SK-N-SH (cell line): ENCODE data around the gene CCDC6. TPM values are rescaled to one million over a fixed set of nuclear protein-coding genes. Genes with fewer than 3 reads are reported as not detected.

ENCODE experiments used
- CTCF ChIA-PET: fragments of 300-600, 350-600 bp; formaldehyde crosslinking; extraction: SDS; loops from one replicate; lab custom pipeline; 2021; lab: Yijun Ruan, JAX
- POLR2A ChIA-PET: fragments of 350-600 bp; sonication (Branson Sonifier 250); formaldehyde crosslinking; extraction: SDS; loops from one replicate; lab custom pipeline; 2020; ENCODE audit warnings: antibody characterized with exemption, inconsistent platforms; lab: Yijun Ruan, JAX
- DNase-seq: peaks from one replicate; pipeline ENCODE4 v3.0.0; 2012
- H2AFZ ChIP-seq: fragments of 200-600 bp; sonication (generic); 2 replicates; pipeline ENCODE4 v1.8.1; 2016; ENCODE audit warnings: antibody characterized with exemption, mild to moderate bottlenecking, low read depth
- H3F3A ChIP-seq: fragments of 200-600 bp; sonication (generic); replicated peaks from 2 replicates; pipeline ENCODE3; 2016; ENCODE audit warnings: antibody characterized with exemption, mild to moderate bottlenecking; ENCODE audit not compliant: insufficient read depth
- H3K27ac ChIP-seq, 2 experiments: fragments of 200-500 bp in 1 of 2; fragments of 200-600 bp in 1 of 2; sonication (Bioruptor generic) in 1 of 2; sonication (generic), shearing (Covaris generic) in 1 of 2; 2 replicates each; pipeline versions ENCODE4 v1.5.1 to v1.6.1; 2014 to 2016; ENCODE audit warnings: low read depth in 2 of 2, inconsistent platforms in 1 of 2, low read length in 1 of 2, mild to moderate bottlenecking in 1 of 2, mixed read lengths in 1 of 2
- H3K27me3 ChIP-seq: fragments of 200-600 bp; sonication (generic), shearing (Covaris generic); 2 replicates; pipeline ENCODE4 v1.6.1; 2016; ENCODE audit warnings: mixed run types; ENCODE audit not compliant: insufficient read depth
- H3K36me3 ChIP-seq, 2 experiments: fragments of 200-500 bp in 1 of 2; fragments of 200-600 bp in 1 of 2; sonication (Bioruptor generic) in 1 of 2; sonication (generic) in 1 of 2; replicated peaks in 1 of 2; 2 replicates each; pipeline versions ENCODE3 to v1.5.1; 2014 to 2016; ENCODE audit warnings: low read length in 1 of 2, mild to moderate bottlenecking in 1 of 2; ENCODE audit not compliant: insufficient read depth in 2 of 2, control insufficient read depth in 1 of 2
- H3K4me1 ChIP-seq, 2 experiments: fragments of 200-500 bp in 1 of 2; fragments of 200-600 bp in 1 of 2; sonication (Bioruptor generic) in 1 of 2; sonication (generic), shearing (Covaris generic) in 1 of 2; 2 replicates each; pipeline versions ENCODE4 v1.5.1 to v1.6.1; 2014 to 2016; ENCODE audit warnings: low read depth in 1 of 2, low read length in 1 of 2, mixed run types in 1 of 2; ENCODE audit not compliant: insufficient read depth in 2 of 2, control insufficient read depth in 1 of 2
- H3K4me2 ChIP-seq: fragments of 200-600 bp; sonication (generic), shearing (Covaris generic); 2 replicates; pipeline ENCODE4 v1.6.1; 2017; ENCODE audit warnings: mixed run types
- H3K4me3 ChIP-seq, 2 experiments: fragments of 200-500 bp in 1 of 2; fragments of 200-600 bp in 1 of 2; sonication (Bioruptor generic) in 1 of 2; sonication (generic), shearing (Covaris generic) in 1 of 2; 2 replicates each; pipeline versions ENCODE4 v1.5.1 to v1.8.1; 2014 to 2016; ENCODE audit warnings: low read depth in 2 of 2, inconsistent platforms in 1 of 2, low read length in 1 of 2, mild to moderate bottlenecking in 1 of 2, mixed read lengths in 1 of 2, moderate library complexity in 1 of 2
- H3K79me2 ChIP-seq: fragments of 200-600 bp; sonication (generic); 2 replicates; pipeline ENCODE4 v1.8.1; 2017; ENCODE audit warnings: mild to moderate bottlenecking; ENCODE audit not compliant: insufficient read depth
- H3K9ac ChIP-seq: fragments of 200-600 bp; sonication (generic); 2 replicates; pipeline ENCODE4 v1.6.1; 2017; ENCODE audit warnings: mixed run types
- H3K9me2 ChIP-seq: fragments of 200-600 bp; sonication (generic); 2 replicates; pipeline ENCODE4 v1.6.1; 2017; ENCODE audit warnings: mixed run types
- H3K9me3 ChIP-seq: fragments of 200-600 bp; sonication (generic); 2 replicates; pipeline ENCODE4 v1.6.1; 2017; ENCODE audit warnings: mixed run types, mild to moderate bottlenecking, moderate library complexity
- H4K20me1 ChIP-seq: fragments of 200-600 bp; sonication (generic); 2 replicates; pipeline ENCODE4 v1.6.1; 2017; ENCODE audit warnings: mild to moderate bottlenecking, mixed run types; ENCODE audit not compliant: insufficient read depth
- CTCF ChIP-seq: fragments of 200-600 bp; sonication (generic); IDR thresholded peaks from 2 replicates; pipeline ENCODE4 v1.6.1; 2017; ENCODE audit warnings: antibody characterized with exemption, mild to moderate bottlenecking, moderate library complexity
- FOSL2 ChIP-seq: IDR thresholded peaks from 2 replicates; pipeline ENCODE4 v1.4.0; 2012; ENCODE audit warnings: low read depth, mild to moderate bottlenecking, moderate library complexity, borderline replicate concordance
- GATA2 ChIP-seq: sonication (generic); formaldehyde crosslinking; IDR thresholded peaks from 2 replicates; pipeline ENCODE4 v1.5.0; 2020; ENCODE audit warnings: mild to moderate bottlenecking, missing genetic modification reagents
- IRF3 ChIP-seq: fragments of 150-350 bp; IDR thresholded peaks from 2 replicates; pipeline ENCODE4 v1.6.1; 2016; ENCODE audit warnings: mild to moderate bottlenecking, low read depth, low read length
- JUND ChIP-seq: IDR thresholded peaks from 2 replicates; pipeline ENCODE4 v1.4.0; 2012
- MAX ChIP-seq: IDR thresholded peaks from 2 replicates; pipeline ENCODE4 v1.4.0; 2012; ENCODE audit warnings: low read depth
- NFIC ChIP-seq: IDR thresholded peaks from 2 replicates; pipeline ENCODE4 v1.4.0; 2012; ENCODE audit warnings: borderline replicate concordance
- PBX3 ChIP-seq: IDR thresholded peaks from 2 replicates; pipeline ENCODE4; 2012
- RAD21 ChIP-seq: IDR thresholded peaks from 2 replicates; pipeline ENCODE4 v1.6.1; 2012; ENCODE audit warnings: mild to moderate bottlenecking, low read length
- RCOR1 ChIP-seq: fragments of 150-350 bp; IDR thresholded peaks from 2 replicates; pipeline ENCODE4 v1.6.1; 2017; ENCODE audit warnings: antibody characterized with exemption, low read length
- REST ChIP-seq: IDR thresholded peaks from 2 replicates; pipeline ENCODE4 v1.6.1; 2012; ENCODE audit warnings: mild to moderate bottlenecking, low read depth, low read length, moderate library complexity
- RXRA ChIP-seq: IDR thresholded peaks from 2 replicates; pipeline ENCODE4 v1.4.0; 2012; ENCODE audit warnings: low read depth, mild to moderate bottlenecking, borderline replicate concordance
- SMC3 ChIP-seq: IDR thresholded peaks from 2 replicates; pipeline ENCODE4 v1.6.1; 2012; ENCODE audit warnings: low read depth, low read length, improper control_type of control experiment
- TCF12 ChIP-seq: IDR thresholded peaks from 2 replicates; pipeline ENCODE4 v1.4.0; 2012
- USF2 ChIP-seq: fragments of 150-350 bp; IDR thresholded peaks from 2 replicates; pipeline ENCODE4 v1.6.1; 2017; ENCODE audit warnings: antibody characterized with exemption, low read length, low read depth, borderline replicate concordance
- YY1 ChIP-seq: IDR thresholded peaks from 2 replicates; pipeline ENCODE4 v1.4.0; 2012; ENCODE audit warnings: low read depth, mild to moderate bottlenecking
- ZBTB33 ChIP-seq: IDR thresholded peaks from 2 replicates; pipeline ENCODE4 v1.4.0; 2012; ENCODE audit warnings: low read depth, borderline replicate concordance
- WGBS: methylation state at CpG from one replicate; pipeline ENCODE4 v1.1.6; 2017; ENCODE audit warnings: low lambda C conversion rate; 5-methylcytosine and 5-hydroxymethylcytosine counted together
- polyA plus RNA-seq, 3 experiments: library from polyadenylated mRNA; depleted of rRNA; stranded (reverse); fragments of >200 nt; gene quantifications; 2 replicates each; pipeline ENCODE4 v1.2.3, GENCODE V29; 2012

The CCDC6 gene
- polyA plus RNA-seq, 1 of the 3 experiments (the other 2 are of a cell fraction), result 10.8 TPM

GRCh38 chr10:59887972-59888640 lies 18.2 kb downstream of the CCDC6 start:
- Histone ChIP-seq H3K9me2 (no peaks in the 10 kb centered on the region), H2AFZ (no peak overlapping the region), H3K9ac (no peak overlapping the region), H3K27me3 (no peaks in the 10 kb centered on the region), H4K20me1 (peaks cover 35% of the 10 kb centered on the region; the same call in 1 of the 2 replicates), H3K27ac (no peak overlapping the region; a peak in 1 of 4 replicates), H3K4me3 (no peak overlapping the region), H3K36me3 (peaks cover 0 to 11% of the 10 kb centered on the region in 2 experiments), H3K79me2 (peaks cover 70% of the 10 kb centered on the region), H3K4me2 (no peak overlapping the region), H3K9me3 (no peaks in the 10 kb centered on the region), H3F3A (no peaks in the 10 kb centered on the region), H3K4me1 (peaks cover 0 to 14% of the 10 kb centered on the region in 2 experiments; a peak in 2 of 4 replicates)
- ChIA-PET CTCF (no interaction called here), POLR2A (no interaction called here)
- 90% methylated on average over 6 of the region's 6 CpGs for WGBS
- TF ChIP-seq ZBTB33, result no peak
- no peak for TF ChIP-seq GATA2
- no peak for TF ChIP-seq USF2
- TF ChIP-seq MAX, result no peak
- TF ChIP-seq JUND, result no peak
- TF ChIP-seq RCOR1, result no peak
- no peak for TF ChIP-seq PBX3
- no peak for TF ChIP-seq NFIC
- TF ChIP-seq RXRA, result no peak
- TF ChIP-seq CTCF, result no peak
- TF ChIP-seq SMC3, result no peak
- TF ChIP-seq FOSL2, result no peak
- TF ChIP-seq TCF12, result no peak
- no peak for TF ChIP-seq YY1
- no peak for TF ChIP-seq RAD21
- no peak for TF ChIP-seq REST
- no peak for TF ChIP-seq IRF3
- DNase-seq, result no peak
